Measurements from ENCODE around the gene FRMD8.

DNA sequence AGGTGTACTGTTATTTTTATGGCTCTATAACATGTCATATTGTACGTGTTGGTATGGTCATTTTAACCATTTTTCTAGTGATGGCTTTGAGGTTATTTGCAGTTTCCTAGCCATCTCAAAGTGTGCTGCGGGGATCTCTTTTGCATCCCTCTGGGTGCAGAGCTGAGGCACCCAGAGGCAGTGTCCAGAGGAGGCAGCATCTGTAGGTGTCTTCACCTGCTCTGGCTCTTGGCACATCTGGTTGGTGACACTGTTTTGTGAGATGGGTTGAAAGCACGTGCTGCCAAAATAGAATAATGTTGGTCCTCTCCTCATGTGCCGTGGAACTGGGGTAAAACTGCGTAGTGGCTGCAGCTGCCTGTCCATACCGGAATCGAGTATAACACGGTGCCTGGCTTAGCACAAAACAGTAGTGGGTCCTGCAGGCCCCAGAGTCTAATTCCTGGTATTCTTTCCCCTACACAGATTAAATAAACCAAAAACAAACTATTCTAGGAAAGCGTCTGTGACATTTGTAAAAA is 49.0 kb downstream of the FRMD8 start:
- TF ChIP-seq EZH2phosphoT487 (IDR thresholded peaks at IDR 0.05; ENCODE audit: insufficient read depth, low read depth), result no peak
- TF ChIP-seq EZH2 (IDR thresholded peaks at IDR 0.05; ENCODE audit: insufficient read depth, poor library complexity, severe bottlenecking), result no peak
